HepG2 (cell line): ENCODE results near the gene GTF2I. TPM values are rescaled to one million over a fixed set of nuclear protein-coding genes. Genes with fewer than 3 reads are reported as not detected.

Source experiments
- BHLHE40 ChIP-seq: IDR thresholded peaks from 2 replicates; pipeline ENCODE4 v1.6.1; 2011; ENCODE audit warnings: low read length, improper control_type of control experiment
- EED ChIP-seq: sonication (generic); formaldehyde crosslinking; IDR thresholded peaks from 2 replicates; pipeline ENCODE4 v1.5.0; 2020; ENCODE audit warnings: mild to moderate bottlenecking, missing genetic modification reagents
- FOSL2 ChIP-seq: sonication (generic); formaldehyde crosslinking; IDR thresholded peaks from 2 replicates; pipeline ENCODE4 v1.4.0; 2020; ENCODE audit warnings: missing genetic modification reagents
- HNRNPLL ChIP-seq: fragments of 200-400 bp; formaldehyde crosslinking; IDR thresholded peaks from 2 replicates; pipeline ENCODE4 v1.6.1; 2017; ENCODE audit warnings: mild to moderate bottlenecking, low read depth, low read length; ENCODE audit not compliant: poor library complexity, severe bottlenecking
- HOXA3 ChIP-seq: sonication (generic); formaldehyde crosslinking; IDR thresholded peaks from 2 replicates; pipeline ENCODE4 v1.5.0; 2020; ENCODE audit warnings: missing genetic modification reagents
- KDM2A ChIP-seq: sonication (generic); formaldehyde crosslinking; IDR thresholded peaks from 2 replicates; pipeline ENCODE4 v1.4.0; 2020; ENCODE audit warnings: low read depth, missing genetic modification reagents, borderline replicate concordance
- KMT2A ChIP-seq: sonication (generic); formaldehyde crosslinking; IDR thresholded peaks from 2 replicates; pipeline ENCODE4 v1.4.0; 2020; ENCODE audit warnings: missing genetic modification reagents
- MZF1 ChIP-seq: sonication (generic); formaldehyde crosslinking; IDR thresholded peaks from 2 replicates; pipeline ENCODE4 v1.8.1; 2023; ENCODE audit warnings: mild to moderate bottlenecking, missing genetic modification reagents, borderline replicate concordance
- NCOA1 ChIP-seq: sonication (generic); formaldehyde crosslinking; IDR thresholded peaks from 2 replicates; pipeline ENCODE4 v1.9.0; 2021; ENCODE audit warnings: missing genetic modification reagents
- NR2F1 ChIP-seq, 2 experiments: fragments of 450-650 bp in 1 of 2; formaldehyde crosslinking in 1 of 2; IDR thresholded peaks; 2 replicates each; pipeline versions ENCODE4 v1.5.0 to v1.6.1; 2016 to 2020; ENCODE audit warnings: mild to moderate bottlenecking in 1 of 2, missing compliant biosample characterization in 1 of 2, missing genetic modification reagents in 1 of 2, moderate library complexity in 1 of 2
- POLR2G ChIP-seq: fragments of 200-400 bp; formaldehyde crosslinking; IDR thresholded peaks from 2 replicates; pipeline ENCODE4 v1.6.1; 2018; ENCODE audit warnings: mild to moderate bottlenecking, low read depth, low read length, moderate library complexity
- RAD51 ChIP-seq: fragments of 450-650 bp; IDR thresholded peaks from 2 replicates; pipeline ENCODE4 v1.6.1; 2016; ENCODE audit warnings: borderline replicate concordance
- RBM39 ChIP-seq: fragments of 200-400 bp; formaldehyde crosslinking; IDR thresholded peaks from one replicate; pipeline ENCODE4 v1.6.1; 2018; ENCODE audit warnings: antibody characterized with exemption, mild to moderate bottlenecking, low read depth, low read length; ENCODE audit not compliant: poor library complexity, severe bottlenecking
- SOX6 ChIP-seq, 2 experiments: fragments of 450-650 bp in 1 of 2; sonication (generic) in 1 of 2; formaldehyde crosslinking in 1 of 2; IDR thresholded peaks; 2 replicates each; pipeline versions ENCODE4 v1.4.0 to v1.6.1; 2017 to 2020; ENCODE audit warnings: antibody characterized with exemption in 1 of 2, mild to moderate bottlenecking in 1 of 2, missing genetic modification reagents in 1 of 2
- SP5 ChIP-seq: IDR thresholded peaks from 2 replicates; pipeline ENCODE4 v1.6.1; 2016; ENCODE audit warnings: low read depth, borderline replicate concordance
- TOPORS ChIP-seq: sonication (generic); formaldehyde crosslinking; IDR thresholded peaks from 2 replicates; pipeline ENCODE4 v1.8.0; 2023; ENCODE audit warnings: mild to moderate bottlenecking, missing genetic modification reagents
- ZFP36 ChIP-seq: fragments of 150-350 bp; IDR thresholded peaks from 2 replicates; pipeline ENCODE4 v1.6.1; 2018; ENCODE audit warnings: borderline replicate concordance, low read length, low read depth; ENCODE audit not compliant: partially characterized antibody
- ZFP36L2 ChIP-seq: sonication (generic); formaldehyde crosslinking; IDR thresholded peaks from 2 replicates; pipeline ENCODE4 v1.4.0; 2020; ENCODE audit warnings: missing genetic modification reagents
- ZNF10 ChIP-seq: sonication (generic); formaldehyde crosslinking; IDR thresholded peaks from 2 replicates; pipeline ENCODE4 v1.4.0; 2020; ENCODE audit warnings: mild to moderate bottlenecking, low read depth, missing genetic modification reagents, borderline replicate concordance
- ZNF329 ChIP-seq: sonication (generic); formaldehyde crosslinking; IDR thresholded peaks from 2 replicates; pipeline ENCODE4 v1.9.0; 2021; ENCODE audit warnings: low read depth, mild to moderate bottlenecking, missing genetic modification reagents
- ZNF331 ChIP-seq: sonication (generic); formaldehyde crosslinking; IDR thresholded peaks from 2 replicates; pipeline ENCODE4 v1.4.0; 2020; ENCODE audit warnings: missing genetic modification reagents
- ZNF567 ChIP-seq: sonication (generic); formaldehyde crosslinking; IDR thresholded peaks from 2 replicates; pipeline ENCODE4 v1.8.1; 2023; ENCODE audit warnings: mild to moderate bottlenecking, missing genetic modification reagents, borderline replicate concordance
- ZNF709 ChIP-seq: sonication (generic); formaldehyde crosslinking; IDR thresholded peaks from 2 replicates; pipeline ENCODE4 v1.5.0; 2020; ENCODE audit warnings: mild to moderate bottlenecking, missing genetic modification reagents
- ZNF75D ChIP-seq: sonication (generic); formaldehyde crosslinking; IDR thresholded peaks from 2 replicates; pipeline ENCODE4 v1.8.1; 2023; ENCODE audit warnings: missing genetic modification reagents, mild to moderate bottlenecking, borderline replicate concordance
- ZNF878 ChIP-seq: sonication (generic); formaldehyde crosslinking; IDR thresholded peaks from 2 replicates; pipeline ENCODE4 v1.8.1; 2023; ENCODE audit warnings: mild to moderate bottlenecking, missing genetic modification reagents, moderate library complexity
- polyA plus RNA-seq, 8 experiments: library from polyadenylated mRNA; depleted of rRNA in 3 of 8; stranded (reverse) in 7 of 8; unstranded in 1 of 8; fragments of >200 nt; fragmentation: Illumina TruSeq in 4 of 8; extraction: Trizol in 4 of 8; gene quantifications; 2 replicates each; pipeline versions ENCODE4 v1.2.1 to v1.2.3, GENCODE V29; 2011 to 2016; ENCODE audit warnings: low read depth in 4 of 8, missing spikeins in 1 of 8, mixed read lengths in 1 of 8; ENCODE audit not compliant: insufficient read depth in 1 of 8
- total RNA-seq, 5 experiments: library from RNA; depleted of rRNA; stranded (reverse); fragments of >200 nt; fragmentation: Illumina TruSeq; extraction: Trizol; gene quantifications; 2 replicates each; pipeline ENCODE4 v1.2.3, GENCODE V29; 2016; ENCODE audit warnings: low read depth in 1 of 5
- TF ChIP-seq, protein P1 (sequence below): sonication (generic); formaldehyde crosslinking; IDR thresholded peaks from 2 replicates; pipeline ENCODE4 v1.5.0; 2020; ENCODE audit warnings: mild to moderate bottlenecking, missing genetic modification reagents, moderate library complexity
- TF ChIP-seq, protein P2 (sequence below): sonication (generic); formaldehyde crosslinking; IDR thresholded peaks from 2 replicates; pipeline ENCODE4 v1.9.0; 2021; ENCODE audit warnings: missing genetic modification reagents, borderline replicate concordance

GTF2I gene
- total and polyA plus RNA-seq, 2 of the 13 experiments (the other 11 are each of a cell fraction or from before 2014, with no cell fraction given): 74.6 to 125 TPM

DNA sequence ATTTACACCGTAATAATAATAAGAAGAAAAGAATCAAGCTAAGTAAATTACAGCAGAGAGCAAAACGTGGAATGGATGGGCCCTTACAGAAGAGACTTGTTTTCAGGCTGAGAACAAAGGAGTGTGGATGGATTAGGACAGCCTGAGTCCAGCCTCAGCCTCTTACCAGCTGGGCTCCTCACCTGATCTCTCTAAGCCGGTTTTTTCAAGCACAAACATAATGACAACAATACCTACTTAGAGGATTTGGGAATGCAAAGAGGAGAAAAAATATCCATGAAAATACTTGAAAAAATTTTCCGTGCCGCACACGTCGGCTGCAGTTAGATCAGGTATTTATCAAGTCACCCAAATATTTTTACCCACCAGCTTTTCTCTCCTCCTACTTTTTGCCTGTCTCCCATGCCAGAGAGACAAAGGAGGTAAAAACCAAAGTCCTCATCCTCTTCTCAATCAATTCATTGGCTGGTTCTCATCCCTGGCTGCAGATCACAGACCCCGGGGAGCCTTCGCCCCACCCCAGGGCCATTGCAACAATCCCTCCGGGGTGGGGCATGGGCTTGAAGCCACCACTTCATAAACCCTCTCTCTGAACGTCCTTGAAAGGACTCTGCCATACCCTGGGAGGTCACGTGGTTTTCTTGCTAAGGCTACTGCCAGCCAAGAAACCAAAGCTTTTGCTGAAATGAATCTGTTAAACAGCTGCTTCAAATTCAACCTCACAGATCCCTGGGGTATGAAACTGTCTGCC is 29.7 kb upstream of the GTF2I start (continued):
- TF ChIP-seq, protein P1, sequence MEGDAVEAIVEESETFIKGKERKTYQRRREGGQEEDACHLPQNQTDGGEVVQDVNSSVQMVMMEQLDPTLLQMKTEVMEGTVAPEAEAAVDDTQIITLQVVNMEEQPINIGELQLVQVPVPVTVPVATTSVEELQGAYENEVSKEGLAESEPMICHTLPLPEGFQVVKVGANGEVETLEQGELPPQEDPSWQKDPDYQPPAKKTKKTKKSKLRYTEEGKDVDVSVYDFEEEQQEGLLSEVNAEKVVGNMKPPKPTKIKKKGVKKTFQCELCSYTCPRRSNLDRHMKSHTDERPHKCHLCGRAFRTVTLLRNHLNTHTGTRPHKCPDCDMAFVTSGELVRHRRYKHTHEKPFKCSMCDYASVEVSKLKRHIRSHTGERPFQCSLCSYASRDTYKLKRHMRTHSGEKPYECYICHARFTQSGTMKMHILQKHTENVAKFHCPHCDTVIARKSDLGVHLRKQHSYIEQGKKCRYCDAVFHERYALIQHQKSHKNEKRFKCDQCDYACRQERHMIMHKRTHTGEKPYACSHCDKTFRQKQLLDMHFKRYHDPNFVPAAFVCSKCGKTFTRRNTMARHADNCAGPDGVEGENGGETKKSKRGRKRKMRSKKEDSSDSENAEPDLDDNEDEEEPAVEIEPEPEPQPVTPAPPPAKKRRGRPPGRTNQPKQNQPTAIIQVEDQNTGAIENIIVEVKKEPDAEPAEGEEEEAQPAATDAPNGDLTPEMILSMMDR (CRISPR knock-in tag): no peak
- peak; percentile 36; the same call in 1 of the 2 replicates for TF ChIP-seq ZNF331
- TF ChIP-seq ZNF878 (CRISPR knock-in tag): 0 out of 2 replicates have a peak, but pooled peaks have one; percentile 43
- TF ChIP-seq KDM2A (CRISPR knock-in tag): peak; percentile 61; the same call in 1 of the 2 replicates
- TF ChIP-seq POLR2G: peak; percentile 55
- no peak for TF ChIP-seq HNRNPLL
- TF ChIP-seq ZFP36: no peak
- TF ChIP-seq, protein P2, sequence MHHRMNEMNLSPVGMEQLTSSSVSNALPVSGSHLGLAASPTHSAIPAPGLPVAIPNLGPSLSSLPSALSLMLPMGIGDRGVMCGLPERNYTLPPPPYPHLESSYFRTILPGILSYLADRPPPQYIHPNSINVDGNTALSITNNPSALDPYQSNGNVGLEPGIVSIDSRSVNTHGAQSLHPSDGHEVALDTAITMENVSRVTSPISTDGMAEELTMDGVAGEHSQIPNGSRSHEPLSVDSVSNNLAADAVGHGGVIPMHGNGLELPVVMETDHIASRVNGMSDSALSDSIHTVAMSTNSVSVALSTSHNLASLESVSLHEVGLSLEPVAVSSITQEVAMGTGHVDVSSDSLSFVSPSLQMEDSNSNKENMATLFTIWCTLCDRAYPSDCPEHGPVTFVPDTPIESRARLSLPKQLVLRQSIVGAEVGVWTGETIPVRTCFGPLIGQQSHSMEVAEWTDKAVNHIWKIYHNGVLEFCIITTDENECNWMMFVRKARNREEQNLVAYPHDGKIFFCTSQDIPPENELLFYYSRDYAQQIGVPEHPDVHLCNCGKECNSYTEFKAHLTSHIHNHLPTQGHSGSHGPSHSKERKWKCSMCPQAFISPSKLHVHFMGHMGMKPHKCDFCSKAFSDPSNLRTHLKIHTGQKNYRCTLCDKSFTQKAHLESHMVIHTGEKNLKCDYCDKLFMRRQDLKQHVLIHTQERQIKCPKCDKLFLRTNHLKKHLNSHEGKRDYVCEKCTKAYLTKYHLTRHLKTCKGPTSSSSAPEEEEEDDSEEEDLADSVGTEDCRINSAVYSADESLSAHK (CRISPR knock-in tag): no peak
- TF ChIP-seq MZF1: no peak
- no peak for TF ChIP-seq ZNF567 (CRISPR knock-in tag)
- no peak for TF ChIP-seq EED
- TF ChIP-seq NCOA1 (CRISPR knock-in tag): no peak
- no peak for TF ChIP-seq KMT2A (CRISPR knock-in tag)
- no peak for TF ChIP-seq ZNF75D
- TF ChIP-seq ZNF10: no peak
- no peak for TF ChIP-seq ZNF709 (CRISPR knock-in tag)
- TF ChIP-seq ZFP36L2 (CRISPR knock-in tag): no peak
- peak; percentile 57; the same call in 1 of the 2 replicates for TF ChIP-seq SP5 (CRISPR knock-in tag)
- TF ChIP-seq RBM39: no peak
- peak; percentile 94 for TF ChIP-seq RAD51
- no peak for TF ChIP-seq TOPORS
- TF ChIP-seq NR2F1 (CRISPR knock-in tag; IDR thresholded peaks at IDR 0.05): no peak
- TF ChIP-seq BHLHE40: no peak
- TF ChIP-seq ZNF329 (CRISPR knock-in tag): no peak
- peak; percentile 53 for TF ChIP-seq FOSL2 (CRISPR knock-in tag)
- peak; percentile 39; the same call in 1 of the 2 replicates for TF ChIP-seq HOXA3 (CRISPR knock-in tag)
- TF ChIP-seq SOX6 (IDR thresholded peaks at IDR 0.05): no peak
- peak; percentile 76 for TF ChIP-seq SOX6 (CRISPR knock-in tag; IDR thresholded peaks at IDR 0.05)
